Neural cell (in vitro differentiated cells): ENCODE results near the gene COL19A1. TPM values are rescaled to one million over a fixed set of nuclear protein-coding genes. Genes with fewer than 3 reads are reported as not detected.

Source experiments
- H2AFZ ChIP-seq: fragments of 200-600, 300-800 bp; sonication (generic), shearing (Covaris generic); 2 replicates; pipeline ENCODE4 v1.6.0; 2014; ENCODE audit warnings: low read depth, mild to moderate bottlenecking, antibody characterized with exemption, low read length, moderate library complexity
- H3F3A ChIP-seq: fragments of 200-600 bp; shearing (Covaris generic); 2 replicates; pipeline ENCODE4 v1.6.1; 2016; ENCODE audit warnings: mild to moderate bottlenecking, moderate library complexity, mixed read lengths, antibody characterized with exemption, low read length; ENCODE audit not compliant: insufficient read depth, poor library complexity, severe bottlenecking
- H3K27ac ChIP-seq: fragments of 200-600, 300-800 bp; sonication (generic), shearing (Covaris generic); 2 replicates; pipeline ENCODE4 v1.5.1; 2014; ENCODE audit warnings: mild to moderate bottlenecking, low read length, moderate library complexity
- H3K27me3 ChIP-seq: fragments of 300-800, 200-600 bp; sonication (generic), shearing (Covaris generic); 2 replicates; pipeline ENCODE4 v1.6.0; 2014; ENCODE audit warnings: mild to moderate bottlenecking, low read depth, low read length, moderate library complexity; ENCODE audit not compliant: insufficient read depth
- H3K36me3 ChIP-seq: fragments of 300-800, 200-600 bp; sonication (generic), shearing (Covaris generic); 2 replicates; pipeline ENCODE4 v1.5.1; 2014; ENCODE audit warnings: mild to moderate bottlenecking, antibody characterized with exemption, low read length, moderate library complexity; ENCODE audit not compliant: insufficient read depth
- H3K4me2 ChIP-seq: fragments of 300-800, 200-600 bp; sonication (generic), shearing (Covaris generic); 2 replicates; pipeline ENCODE4 v1.6.0; 2014; ENCODE audit warnings: mild to moderate bottlenecking, low read length
- H3K4me3 ChIP-seq: fragments of 300-800, 200-600 bp; sonication (generic), shearing (Covaris generic); 2 replicates; pipeline ENCODE4 v1.5.1; 2014; ENCODE audit warnings: mild to moderate bottlenecking, low read length, moderate library complexity
- H3K79me2 ChIP-seq: fragments of 200-600 bp; shearing (Covaris generic); replicated peaks from 2 replicates; pipeline ENCODE4 v1.6.0; 2014; ENCODE audit warnings: mild to moderate bottlenecking, low read length, moderate library complexity; ENCODE audit not compliant: insufficient read depth
- H3K9ac ChIP-seq: fragments of 300-800, 200-600 bp; sonication (generic), shearing (Covaris generic); 2 replicates; pipeline ENCODE4 v1.6.1; 2016; ENCODE audit warnings: mild to moderate bottlenecking, low read length, mixed read lengths
- H3K9me2 ChIP-seq: fragments of 200-600 bp; shearing (Covaris generic); 2 replicates; pipeline ENCODE4 v1.6.1; 2016; ENCODE audit warnings: mild to moderate bottlenecking, low read length, mixed read lengths; ENCODE audit not compliant: insufficient read depth
- H3K9me3 ChIP-seq: fragments of 200-600, 300-800 bp; sonication (generic), shearing (Covaris generic); 2 replicates; pipeline ENCODE4 v1.6.1; 2016; ENCODE audit warnings: mild to moderate bottlenecking, mixed run types, low read length, moderate library complexity, mixed read lengths
- H4K20me1 ChIP-seq: fragments of 200-600 bp; shearing (Covaris generic); 2 replicates; pipeline ENCODE4 v1.6.1; 2016; ENCODE audit warnings: mild to moderate bottlenecking, mixed run types; ENCODE audit not compliant: insufficient read depth
- EP300 ChIP-seq: fragments of 450-650 bp; conservative IDR thresholded peaks from 2 replicates; pipeline ENCODE4 v1.6.1; 2014; ENCODE audit warnings: antibody characterized with exemption, mild to moderate bottlenecking, moderate library complexity; ENCODE audit not compliant: poor library complexity, severe bottlenecking
- EZH2 ChIP-seq: fragments of 200-600, 300-800 bp; shearing (Covaris generic), sonication (generic); IDR thresholded peaks from 2 replicates; pipeline ENCODE4 v1.6.1; 2014; ENCODE audit warnings: antibody characterized with exemption, low read length, borderline replicate concordance, mild to moderate bottlenecking; ENCODE audit not compliant: insufficient read depth, poor library complexity, severe bottlenecking
- MXI1 ChIP-seq: fragments of 450-650 bp; conservative IDR thresholded peaks from 2 replicates; pipeline ENCODE4 v1.6.1; 2014; ENCODE audit warnings: antibody characterized with exemption, mild to moderate bottlenecking; ENCODE audit not compliant: poor library complexity, severe bottlenecking
- POLR2AphosphoS5 ChIP-seq: IDR thresholded peaks from 2 replicates; pipeline ENCODE4 v1.6.1; 2012
- RAD21 ChIP-seq: fragments of 450-650 bp; conservative IDR thresholded peaks from 2 replicates; pipeline ENCODE4 v1.6.1; 2014; ENCODE audit warnings: antibody characterized with exemption, mild to moderate bottlenecking, moderate library complexity
- REST ChIP-seq: IDR thresholded peaks from 2 replicates; pipeline ENCODE4 v1.6.1; 2012; ENCODE audit warnings: borderline replicate concordance
- SMC3 ChIP-seq: fragments of 450-650 bp; conservative IDR thresholded peaks from 2 replicates; pipeline ENCODE4 v1.6.1; 2014; ENCODE audit warnings: antibody characterized with exemption, mild to moderate bottlenecking, moderate library complexity; ENCODE audit not compliant: poor library complexity
- TAF1 ChIP-seq: IDR thresholded peaks from 2 replicates; pipeline ENCODE4 v1.6.1; 2012; ENCODE audit warnings: low read depth
- polyA plus RNA-seq: library from polyadenylated mRNA; depleted of rRNA; stranded (reverse); fragments of >200 nt; gene quantifications from 2 replicates; pipeline ENCODE4 v1.2.3, GENCODE V29; 2014
- TF ChIP-seq, protein P1 (sequence below): fragments of 450-650 bp; IDR thresholded peaks from 2 replicates; pipeline ENCODE4 v1.5.1; 2014; ENCODE audit warnings: antibody characterized with exemption, mild to moderate bottlenecking, moderate library complexity; ENCODE audit not compliant: poor library complexity, severe bottlenecking

COL19A1 gene
- polyA plus RNA-seq, 1 donor from 2014 or later: 0.24 TPM

DNA sequence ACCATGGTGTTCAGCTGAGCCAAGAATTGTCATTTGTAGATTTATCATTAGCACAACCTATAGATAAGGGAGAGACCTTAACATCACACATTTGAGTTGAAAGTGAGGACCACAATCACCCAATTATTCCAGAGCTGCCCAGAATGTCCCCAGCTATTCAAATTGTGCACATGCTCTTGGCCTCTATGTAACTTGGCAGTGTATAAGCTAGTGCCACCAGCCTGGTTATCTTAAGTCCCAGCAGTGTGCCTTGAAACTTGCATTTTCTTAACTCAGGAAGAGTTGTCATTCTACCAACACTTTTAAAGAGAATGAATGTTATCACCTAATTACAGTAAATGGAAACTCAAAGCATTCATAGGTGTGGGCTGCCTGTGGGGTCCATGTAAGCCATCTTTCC, 245.4 kb downstream of the COL19A1 start:
- Histone ChIP-seq H3K36me3 (no peaks in the 10 kb centered on the region), H3K4me2 (no peak overlapping the region), H3K79me2 (no peaks in the 10 kb centered on the region), H3K9me3 (no peaks in the 10 kb centered on the region), H3K9me2 (no peaks in the 10 kb centered on the region), H3K27ac (no peak overlapping the region), H3K9ac (no peak overlapping the region), H3F3A (no peaks in the 10 kb centered on the region), H4K20me1 (no peaks in the 10 kb centered on the region), H3K27me3 (no peaks in the 10 kb centered on the region), H3K4me3 (no peak overlapping the region), H2AFZ (no peak overlapping the region)
- TF ChIP-seq EP300: no peak
- TF ChIP-seq, protein P1, sequence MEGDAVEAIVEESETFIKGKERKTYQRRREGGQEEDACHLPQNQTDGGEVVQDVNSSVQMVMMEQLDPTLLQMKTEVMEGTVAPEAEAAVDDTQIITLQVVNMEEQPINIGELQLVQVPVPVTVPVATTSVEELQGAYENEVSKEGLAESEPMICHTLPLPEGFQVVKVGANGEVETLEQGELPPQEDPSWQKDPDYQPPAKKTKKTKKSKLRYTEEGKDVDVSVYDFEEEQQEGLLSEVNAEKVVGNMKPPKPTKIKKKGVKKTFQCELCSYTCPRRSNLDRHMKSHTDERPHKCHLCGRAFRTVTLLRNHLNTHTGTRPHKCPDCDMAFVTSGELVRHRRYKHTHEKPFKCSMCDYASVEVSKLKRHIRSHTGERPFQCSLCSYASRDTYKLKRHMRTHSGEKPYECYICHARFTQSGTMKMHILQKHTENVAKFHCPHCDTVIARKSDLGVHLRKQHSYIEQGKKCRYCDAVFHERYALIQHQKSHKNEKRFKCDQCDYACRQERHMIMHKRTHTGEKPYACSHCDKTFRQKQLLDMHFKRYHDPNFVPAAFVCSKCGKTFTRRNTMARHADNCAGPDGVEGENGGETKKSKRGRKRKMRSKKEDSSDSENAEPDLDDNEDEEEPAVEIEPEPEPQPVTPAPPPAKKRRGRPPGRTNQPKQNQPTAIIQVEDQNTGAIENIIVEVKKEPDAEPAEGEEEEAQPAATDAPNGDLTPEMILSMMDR: no peak
- TF ChIP-seq MXI1: no peak
- TF ChIP-seq POLR2AphosphoS5: no peak
- no peak for TF ChIP-seq SMC3
- no peak for TF ChIP-seq RAD21
- no peak for TF ChIP-seq TAF1
- TF ChIP-seq REST: no peak
- no peak for TF ChIP-seq EZH2

DNA sequence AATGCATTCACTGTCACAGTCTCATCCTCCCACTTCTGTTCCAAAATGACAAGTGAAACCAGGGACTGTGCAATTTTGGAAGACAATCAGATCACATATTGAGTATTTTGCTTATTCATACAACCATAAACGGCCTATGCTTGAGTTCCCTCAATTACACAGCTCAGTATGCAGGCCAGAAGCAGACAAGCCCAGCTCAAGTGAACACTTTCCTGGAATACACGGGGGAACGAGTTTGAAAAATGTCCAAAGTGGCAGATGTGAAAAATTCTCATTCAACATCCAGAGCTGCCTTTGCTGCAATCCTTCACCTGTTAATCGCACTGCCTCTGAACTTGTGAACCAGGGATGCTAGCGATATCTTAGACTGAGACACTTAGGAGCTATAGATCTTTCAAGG, 246.4 kb downstream of the COL19A1 start:
- Histone ChIP-seq H3K4me3 (no peak overlapping the region), H3K27ac (no peak overlapping the region), H4K20me1 (no peaks in the 10 kb centered on the region), H3K4me2 (no peak overlapping the region), H3K79me2 (no peaks in the 10 kb centered on the region), H3K9me2 (no peaks in the 10 kb centered on the region), H3K9me3 (no peaks in the 10 kb centered on the region), H3K36me3 (no peaks in the 10 kb centered on the region), H3K9ac (no peak overlapping the region), H3F3A (no peaks in the 10 kb centered on the region), H3K27me3 (no peaks in the 10 kb centered on the region), H2AFZ (no peak overlapping the region)
- TF ChIP-seq POLR2AphosphoS5 (no peak), TAF1 (no peak), REST (no peak), EP300 (peak; percentile 10), EZH2 (no peak), MXI1 (no peak)
- TF ChIP-seq, protein P1: no peak
